Ammon's horn (tissue), 1 donor: ENCODE results near the gene CHTF18.
"Not testable (repeated sequence)": the region's sequence is repeated elsewhere in the genome, so short reads cannot be mapped to it uniquely, and the experiment has no call there.

Experiments used
- DNase-seq: peaks from one replicate; pipeline ENCODE4 v3.0.0-alpha.2; 2016; ENCODE audit warnings: low spot score

CHTF18 gene

GRCh38 chr16:830871-831570, 42.6 kb downstream of the CHTF18 start:
- no peak for DNase-seq

GRCh38 chr16:831571-832413, 43.4 kb downstream of the CHTF18 start:
- no peak for DNase-seq

- DNase-seq, result no peak
Measured at GRCh38 chr16:832652-833336, 44.4 kb downstream of the CHTF18 start.

GRCh38 chr16:833411-833810, 45.0 kb downstream of the CHTF18 start:
- DNase-seq, result no peak

GRCh38 chr16:835373-835772, 47.0 kb downstream of the CHTF18 start:
- no peak for DNase-seq

- no peak for DNase-seq
Measured at GRCh38 chr16:836221-836620, 47.8 kb downstream of the CHTF18 start.

GRCh38 chr16:836822-837221, 48.4 kb downstream of the CHTF18 start:
- not testable (repeated sequence) for DNase-seq

- DNase-seq, result no peak
Measured at GRCh38 chr16:838741-839140, 50.3 kb downstream of the CHTF18 start.

GRCh38 chr16:839643-840408, 51.4 kb downstream of the CHTF18 start:
- no peak for DNase-seq

GRCh38 chr16:840561-841454, 52.4 kb downstream of the CHTF18 start:
- DNase-seq, result no peak

- DNase-seq, result no peak
Measured at GRCh38 chr16:841455-842060, 53.1 kb downstream of the CHTF18 start.

- peak; percentile 63 for DNase-seq
Measured at GRCh38 chr16:842061-842476, 53.6 kb downstream of the CHTF18 start.

- peak; percentile 20 for DNase-seq
Measured at GRCh38 chr16:842711-843560, 54.5 kb downstream of the CHTF18 start.

GRCh38 chr16:843771-844170, 55.4 kb downstream of the CHTF18 start:
- DNase-seq, result no peak

- DNase-seq, result no peak
Measured at GRCh38 chr16:844638-845350, 56.4 kb downstream of the CHTF18 start.

GRCh38 chr16:845351-845745, 56.9 kb downstream of the CHTF18 start:
- DNase-seq, result no peak

- no peak for DNase-seq
Measured at GRCh38 chr16:847151-847550, 58.7 kb downstream of the CHTF18 start.
